ENCODE measurements around the gene POPDC3. TPM values are rescaled to one million over a fixed set of nuclear protein-coding genes. Genes with fewer than 3 reads are reported as not detected.
A peak's percentile ranks its signal among the peaks of the same experiment; 100 is the strongest.

Gene POPDC3, protein sequence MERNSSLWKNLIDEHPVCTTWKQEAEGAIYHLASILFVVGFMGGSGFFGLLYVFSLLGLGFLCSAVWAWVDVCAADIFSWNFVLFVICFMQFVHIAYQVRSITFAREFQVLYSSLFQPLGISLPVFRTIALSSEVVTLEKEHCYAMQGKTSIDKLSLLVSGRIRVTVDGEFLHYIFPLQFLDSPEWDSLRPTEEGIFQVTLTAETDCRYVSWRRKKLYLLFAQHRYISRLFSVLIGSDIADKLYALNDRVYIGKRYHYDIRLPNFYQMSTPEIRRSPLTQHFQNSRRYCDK
- polyA plus RNA-seq (not detected in 2 replicates), polyA minus RNA-seq (not detected in 2 replicates)

DNA sequence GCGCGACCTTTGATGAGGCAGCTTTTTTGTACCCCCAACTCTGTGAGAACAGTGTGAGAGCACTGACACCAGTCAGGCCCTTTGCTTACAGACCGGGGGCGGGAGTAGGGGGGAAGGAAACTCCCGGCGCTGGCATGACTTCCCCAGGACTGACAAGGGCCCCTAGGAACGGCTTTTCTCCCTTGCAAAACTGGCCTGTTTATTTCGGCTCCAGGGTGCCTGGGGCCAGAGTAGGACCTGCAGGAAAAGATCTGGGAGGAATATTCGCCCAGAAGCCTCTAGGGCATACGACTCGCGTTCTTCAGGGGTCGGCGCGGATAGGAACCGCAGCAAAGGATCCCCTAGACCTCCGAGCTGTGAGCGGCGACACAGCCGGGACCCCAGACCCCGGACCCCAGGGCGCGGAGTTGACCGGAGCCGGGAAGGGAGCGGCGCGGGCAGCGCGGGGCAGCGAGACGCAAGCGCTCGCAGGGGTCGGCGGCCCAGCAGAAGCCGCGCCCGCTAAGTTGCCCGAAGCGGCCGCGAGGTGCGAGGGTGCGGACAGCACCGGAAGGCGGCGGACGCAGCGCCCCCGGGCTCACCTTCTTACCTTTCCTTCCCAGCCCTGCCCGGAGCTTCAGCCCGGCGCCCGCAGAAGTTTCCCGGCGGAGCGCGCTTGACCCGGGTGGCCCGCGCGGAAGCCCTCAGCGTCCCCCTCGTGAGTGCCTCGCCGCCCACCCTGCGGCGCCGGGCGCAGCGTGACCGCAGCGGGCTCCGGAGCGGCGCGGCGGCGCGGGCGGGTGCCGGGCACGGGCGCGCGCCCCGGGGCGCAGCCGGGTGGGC is at the start of gene POPDC3:
POPDC3 (minus strand) TSS at position 771 of the 822 bp plus-strand sequence. CDS start 18,105 bp downstream, outside the sequence.
- Histone ChIP-seq H3K27me3 (ENCODE audit: insufficient read depth, low read depth, low read length) (peaks cover 41% of the 10 kb centered on the region), H3K9me3 (ENCODE audit: low read length) (no peaks in the 10 kb centered on the region), H3K27ac (ENCODE audit: low read length) (no peak within 1 kb of the TSS), H2AFZ (ENCODE audit: low read depth, low read length) (no peak within 1 kb of the TSS), H3K36me3 (ENCODE audit: insufficient read depth, low read length) (no peaks in the 10 kb centered on the region), H3K4me3 (ENCODE audit: low read length) (peak within 1 kb of the TSS; percentile 72), H3K9ac (ENCODE audit: low read length) (peak within 1 kb of the TSS; percentile 16), H3K9me2 (ENCODE audit: insufficient read depth, low read length) (no peaks in the 10 kb centered on the region), H3F3A (ENCODE audit: insufficient read depth, low read length, poor library complexity, severe bottlenecking) (no peaks in the 10 kb centered on the region), H4K20me1 (ENCODE audit: insufficient read depth) (no peaks in the 10 kb centered on the region), H3K79me2 (replicated peaks; ENCODE audit: insufficient read depth, low read length) (no peaks in the 10 kb centered on the region), H3K4me2 (ENCODE audit: low read length) (no peak within 1 kb of the TSS)
- TF ChIP-seq MXI1 (conservative IDR thresholded peaks at IDR 0.05; ENCODE audit: poor library complexity, severe bottlenecking) (no peak), RAD21 (conservative IDR thresholded peaks at IDR 0.05) (no peak), CTCF (IDR thresholded peaks at IDR 0.05; ENCODE audit: poor library complexity, severe bottlenecking) (no peak), POLR2AphosphoS5 (IDR thresholded peaks at IDR 0.05) (no peak), EP300 (conservative IDR thresholded peaks at IDR 0.05; ENCODE audit: poor library complexity, severe bottlenecking) (no peak), TAF1 (IDR thresholded peaks at IDR 0.05; ENCODE audit: low read depth) (no peak), SMC3 (conservative IDR thresholded peaks at IDR 0.05; ENCODE audit: poor library complexity) (no peak), REST (IDR thresholded peaks at IDR 0.05; ENCODE audit: borderline replicate concordance) (no peak), EZH2 (IDR thresholded peaks at IDR 0.05; ENCODE audit: borderline replicate concordance, insufficient read depth, low read length, poor library complexity, severe bottlenecking) (no peak)

GRCh38 chr6:105227295-105227767 is 47.5 kb upstream of the POPDC3 start:
- Histone ChIP-seq H3K36me3 (ENCODE audit: insufficient read depth, low read length) (no peaks in the 10 kb centered on the region), H4K20me1 (ENCODE audit: insufficient read depth) (no peaks in the 10 kb centered on the region), H3K79me2 (replicated peaks; ENCODE audit: insufficient read depth, low read length) (no peaks in the 10 kb centered on the region), H3F3A (ENCODE audit: insufficient read depth, low read length, poor library complexity, severe bottlenecking) (no peaks in the 10 kb centered on the region), H3K4me3 (ENCODE audit: low read length) (no peak overlapping the region), H2AFZ (ENCODE audit: low read depth, low read length) (no peak overlapping the region), H3K27ac (ENCODE audit: low read length) (no peak overlapping the region), H3K9ac (ENCODE audit: low read length) (no peak overlapping the region), H3K9me3 (ENCODE audit: low read length) (no peaks in the 10 kb centered on the region), H3K4me2 (ENCODE audit: low read length) (no peak overlapping the region), H3K9me2 (ENCODE audit: insufficient read depth, low read length) (no peaks in the 10 kb centered on the region), H3K27me3 (ENCODE audit: insufficient read depth, low read depth, low read length) (no peaks in the 10 kb centered on the region)
- TF ChIP-seq MXI1 (conservative IDR thresholded peaks at IDR 0.05; ENCODE audit: poor library complexity, severe bottlenecking): no peak
- no peak for TF ChIP-seq REST (IDR thresholded peaks at IDR 0.05; ENCODE audit: borderline replicate concordance)
- TF ChIP-seq EP300 (conservative IDR thresholded peaks at IDR 0.05; ENCODE audit: poor library complexity, severe bottlenecking): no peak
- TF ChIP-seq RAD21 (conservative IDR thresholded peaks at IDR 0.05): no peak
- TF ChIP-seq SMC3 (conservative IDR thresholded peaks at IDR 0.05; ENCODE audit: poor library complexity): no peak
- TF ChIP-seq POLR2AphosphoS5 (IDR thresholded peaks at IDR 0.05): no peak
- TF ChIP-seq TAF1 (IDR thresholded peaks at IDR 0.05; ENCODE audit: low read depth): no peak
- TF ChIP-seq EZH2 (IDR thresholded peaks at IDR 0.05; ENCODE audit: borderline replicate concordance, insufficient read depth, low read length, poor library complexity, severe bottlenecking): no peak
- TF ChIP-seq CTCF (IDR thresholded peaks at IDR 0.05; ENCODE audit: poor library complexity, severe bottlenecking): no peak
